HepG2 (cell line): ENCODE results near the gene HIPK2. TPM values are rescaled to one million over a fixed set of nuclear protein-coding genes. Genes with fewer than 3 reads are reported as not detected.

Experiments
- ATAC-seq: fragments of 200-7000 bp; cut with Tn5 transposase; 3 replicates; pipeline ENCODE4 v1.9.1; 2020; ENCODE audit warnings: mild to moderate bottlenecking, moderate library complexity
- BruUV-seq: library from RNA; stranded (reverse); fragments of 400-500 nt; replicated peaks from 2 replicates; lab custom pipeline; 2021; lab: Mats Ljungman, UMichigan
- CTCF ChIA-PET: fragments of 300-600 bp; formaldehyde crosslinking; extraction: SDS; loops from one replicate; lab custom pipeline; 2021; ENCODE audit warnings: low total read pairs, inconsistent platforms, low intra/inter-chr PET ratio; lab: Yijun Ruan, JAX
- POLR2A ChIA-PET: fragments of 350-600 bp; sonication (Branson Sonifier 250); formaldehyde crosslinking; loops from one replicate; lab custom pipeline; 2020; ENCODE audit warnings: antibody characterized with exemption, inconsistent platforms; lab: Yijun Ruan, JAX
- DNase-seq: peaks from one replicate; pipeline ENCODE4 v3.0.0-alpha.2; 2015; ENCODE audit warnings: low spot score
- FAIRE-seq: peaks from 3 replicates; lab custom pipeline; 2011; peaks lifted over from hg19 to GRCh38; lab: Jason Lieb, UNC
- H2AFZ ChIP-seq: one replicate; pipeline ENCODE4 v1.6.1; 2011; ENCODE audit warnings: low read length, inconsistent platforms
- H3K27ac ChIP-seq: fragments of 300-600 bp; 3 replicates; pipeline ENCODE4 v1.8.0; 2011; ENCODE audit warnings: mixed run types, mild to moderate bottlenecking, mixed read lengths, low read length, inconsistent platforms; ENCODE audit not compliant: insufficient read depth; ENCODE audit errors: extremely low read length
- H3K27me3 ChIP-seq, 2 experiments: fragments of 200-600 bp in 1 of 2; 2 replicates in 1 of 2; 3 replicates in 1 of 2; pipeline versions ENCODE4 v1.6.0 to v1.8.0; 2011; ENCODE audit warnings: low read length in 2 of 2, mild to moderate bottlenecking in 2 of 2, moderate library complexity in 2 of 2, inconsistent platforms in 1 of 2; ENCODE audit not compliant: insufficient read depth in 2 of 2, control insufficient read depth in 1 of 2
- H3K36me3 ChIP-seq, 2 experiments: fragments of 200-600 bp in 1 of 2; replicated peaks in 1 of 2; 2 replicates in 1 of 2; 3 replicates in 1 of 2; pipeline versions ENCODE4 v1.5.1 to v1.8.0; 2011; ENCODE audit warnings: low read length in 2 of 2, inconsistent platforms in 1 of 2; ENCODE audit not compliant: insufficient read depth in 2 of 2, control insufficient read depth in 1 of 2
- H3K4me1 ChIP-seq: 2 replicates; pipeline ENCODE4 v1.5.1; 2012; ENCODE audit warnings: low read length, inconsistent platforms; ENCODE audit not compliant: insufficient read depth
- H3K4me2 ChIP-seq: 2 replicates; pipeline ENCODE4 v1.6.0; 2011; ENCODE audit warnings: low read depth, low read length, inconsistent platforms
- H3K4me3 ChIP-seq, 3 experiments: fragments of 200-600 bp in 1 of 3; sonication (generic), shearing (Covaris generic) in 1 of 3; replicated peaks in 1 of 3; 2 replicates each; pipeline ENCODE4 v1.5.1; 2011 to 2016; ENCODE audit warnings: low read length in 3 of 3, inconsistent platforms in 2 of 3, low read depth in 2 of 3, mild to moderate bottlenecking in 2 of 3, control low read depth in 1 of 3, mixed read lengths in 1 of 3; ENCODE audit not compliant: insufficient read depth in 1 of 3
- H3K79me2 ChIP-seq: one replicate; pipeline ENCODE4 v1.6.1; 2011; ENCODE audit warnings: low read length, inconsistent platforms; ENCODE audit not compliant: insufficient read depth
- H3K9ac ChIP-seq: 2 replicates; pipeline ENCODE4 v1.6.0; 2011; ENCODE audit warnings: mild to moderate bottlenecking, low read depth, low read length, inconsistent platforms; ENCODE audit not compliant: insufficient read depth
- H3K9me3 ChIP-seq: 2 replicates; pipeline ENCODE4 v1.5.1; 2012; ENCODE audit warnings: mild to moderate bottlenecking, low read length
- H4K20me1 ChIP-seq: 2 replicates; pipeline ENCODE4 v1.6.0; 2011; ENCODE audit warnings: inconsistent platforms, mild to moderate bottlenecking, low read length, moderate library complexity; ENCODE audit not compliant: insufficient read depth
- CC2D1A ChIP-seq: sonication (generic); formaldehyde crosslinking; IDR thresholded peaks from 2 replicates; pipeline ENCODE4 v1.8.1; 2023; ENCODE audit warnings: mild to moderate bottlenecking, missing genetic modification reagents
- CEBPZ ChIP-seq: IDR thresholded peaks from 2 replicates; pipeline ENCODE4 v1.6.1; 2012; ENCODE audit warnings: low read length, improper control_type of control experiment
- FOXJ3 ChIP-seq: sonication (generic); formaldehyde crosslinking; IDR thresholded peaks from 2 replicates; pipeline ENCODE4 v1.4.0; 2020; ENCODE audit warnings: missing genetic modification reagents, mild to moderate bottlenecking, borderline replicate concordance
- GTF3A ChIP-seq: sonication (generic); formaldehyde crosslinking; conservative IDR thresholded peaks from 2 replicates; pipeline ENCODE4 v1.4.0; 2020; ENCODE audit warnings: mild to moderate bottlenecking, missing genetic modification reagents
- IRX3 ChIP-seq: sonication (generic); formaldehyde crosslinking; IDR thresholded peaks from 2 replicates; pipeline ENCODE4 v1.8.1; 2023; ENCODE audit warnings: mild to moderate bottlenecking, low read depth, missing genetic modification reagents, borderline replicate concordance
- MTA3 ChIP-seq: sonication (generic); formaldehyde crosslinking; IDR thresholded peaks from 2 replicates; pipeline ENCODE4 v1.4.0; 2020; ENCODE audit warnings: missing genetic modification reagents
- SNAPC2 ChIP-seq: sonication (generic); formaldehyde crosslinking; IDR thresholded peaks from 2 replicates; pipeline ENCODE4 v1.8.1; 2022; ENCODE audit warnings: mild to moderate bottlenecking, missing genetic modification reagents
- SNRNP70 ChIP-seq: fragments of 200-400 bp; formaldehyde crosslinking; IDR thresholded peaks from 2 replicates; pipeline ENCODE4 v1.6.1; 2017; ENCODE audit warnings: mild to moderate bottlenecking, low read depth, low read length, moderate library complexity
- SOX6 ChIP-seq, 2 experiments: fragments of 450-650 bp in 1 of 2; sonication (generic) in 1 of 2; formaldehyde crosslinking in 1 of 2; IDR thresholded peaks; 2 replicates each; pipeline versions ENCODE4 v1.4.0 to v1.6.1; 2017 to 2020; ENCODE audit warnings: antibody characterized with exemption in 1 of 2, mild to moderate bottlenecking in 1 of 2, missing genetic modification reagents in 1 of 2
- THYN1 ChIP-seq: sonication (generic); formaldehyde crosslinking; IDR thresholded peaks from 2 replicates; pipeline ENCODE4 v1.8.1; 2023; ENCODE audit warnings: low read depth, mild to moderate bottlenecking, moderate library complexity, missing genetic modification reagents, borderline replicate concordance
- ZBTB40 ChIP-seq, 2 experiments: fragments of 450-650 bp in 1 of 2; sonication (generic) in 1 of 2; formaldehyde crosslinking in 1 of 2; IDR thresholded peaks; 2 replicates each; pipeline versions ENCODE4 v1.6.1 to v1.8.0; 2016 to 2022; ENCODE audit warnings: antibody characterized with exemption in 1 of 2, mild to moderate bottlenecking in 1 of 2, missing genetic modification reagents in 1 of 2
- ZNF766 ChIP-seq: sonication (generic); formaldehyde crosslinking; IDR thresholded peaks from 2 replicates; pipeline ENCODE4 v1.5.0; 2020; ENCODE audit warnings: missing genetic modification reagents, borderline replicate concordance
- ZNF776 ChIP-seq: sonication (generic); formaldehyde crosslinking; IDR thresholded peaks from 2 replicates; pipeline ENCODE4 v1.4.0; 2020; ENCODE audit warnings: mild to moderate bottlenecking, missing genetic modification reagents
- WGBS: methylation state at CpG from one replicate; pipeline ENCODE4 v1.1.6; 2017; ENCODE audit warnings: low lambda C conversion rate; 5-methylcytosine and 5-hydroxymethylcytosine counted together
- in situ Hi-C: cut with HindIII; loops from 2 replicates; pipeline ENCODE4 v1.10.0; 2017; ENCODE audit warnings: low pct_unique_long_range_greater_than_20kb; ENCODE audit not compliant: extremely low pct_ligation_motif_present
- intact Hi-C: fragments of 100-400 bp; cut with micrococcal nuclease; formaldehyde crosslinking; loops from one replicate; pipeline ENCODE4 v1.10.0; 2022; ENCODE audit not compliant: unreplicated experiment
- polyA plus RNA-seq, 8 experiments: library from polyadenylated mRNA; depleted of rRNA in 3 of 8; stranded (reverse) in 7 of 8; unstranded in 1 of 8; fragments of >200 nt; fragmentation: Illumina TruSeq in 4 of 8; extraction: Trizol in 4 of 8; gene quantifications; 2 replicates each; pipeline versions ENCODE4 v1.2.1 to v1.2.3, GENCODE V29; 2011 to 2016; ENCODE audit warnings: low read depth in 4 of 8, missing spikeins in 1 of 8, mixed read lengths in 1 of 8; ENCODE audit not compliant: insufficient read depth in 1 of 8
- total RNA-seq, 5 experiments: library from RNA; depleted of rRNA; stranded (reverse); fragments of >200 nt; fragmentation: Illumina TruSeq; extraction: Trizol; gene quantifications; 2 replicates each; pipeline ENCODE4 v1.2.3, GENCODE V29; 2016; ENCODE audit warnings: low read depth in 1 of 5

Gene HIPK2
- total and polyA plus RNA-seq, 2 of the 13 experiments (the other 11 are each of a cell fraction or from before 2014, with no cell fraction given) = 14.4 to 20.2 TPM

GRCh38 chr7:139813151-139813550 lies 35.4 kb upstream of the HIPK2 start:
- no TSS peak for BruUV-seq
- POLR2A ChIA-PET = no interaction called here
- no peaks in the 10 kb centered on the region for H3K79me2 ChIP-seq
- ATAC-seq (no peak), DNase-seq (no peak), FAIRE-seq (no peak)
- WGBS = 81% methylated on average over 6 of the region's 6 CpGs
- no peak overlapping the region for H2AFZ ChIP-seq
- in situ Hi-C loops (no loop called here), intact Hi-C loops (no loop called here)
- no peaks in the 10 kb centered on the region for H3K4me1 ChIP-seq
- no peak overlapping the region for H3K4me2 ChIP-seq
- no peaks in the 10 kb centered on the region for H3K27me3 ChIP-seq
- no peak overlapping the region for H3K27ac ChIP-seq
- CTCF ChIA-PET = no interaction called here
- H3K4me3 ChIP-seq = no peak overlapping the region
- no peaks in the 10 kb centered on the region for H3K9me3 ChIP-seq
- H4K20me1 ChIP-seq = no peaks in the 10 kb centered on the region; the same call in 1 of the 2 replicates
- H3K9ac ChIP-seq = no peak overlapping the region
- no peaks in the 10 kb centered on the region for H3K36me3 ChIP-seq
- no peak for TF ChIP-seq SNRNP70
- no peak for TF ChIP-seq GTF3A (CRISPR knock-in tag)
- no peak for TF ChIP-seq MTA3 (CRISPR knock-in tag)
- TF ChIP-seq CC2D1A (CRISPR knock-in tag) = no peak
- no peak for TF ChIP-seq THYN1 (CRISPR knock-in tag)
- no peak for TF ChIP-seq FOXJ3 (CRISPR knock-in tag)
- TF ChIP-seq IRX3 (CRISPR knock-in tag) = no peak
- TF ChIP-seq SOX6 (IDR thresholded peaks at IDR 0.05) = no peak
- no peak for TF ChIP-seq SOX6 (CRISPR knock-in tag; IDR thresholded peaks at IDR 0.05)
- TF ChIP-seq ZNF766 (CRISPR knock-in tag) = no peak
- TF ChIP-seq CEBPZ = no peak
- no peak for TF ChIP-seq ZBTB40 (IDR thresholded peaks at IDR 0.05)
- no peak for TF ChIP-seq ZBTB40 (CRISPR knock-in tag; IDR thresholded peaks at IDR 0.05)
- no peak for TF ChIP-seq SNAPC2 (CRISPR knock-in tag)
- TF ChIP-seq ZNF776 (CRISPR knock-in tag) = no peak
